Astrocyte of the cerebellum (primary cell): ENCODE data around the gene CDK2AP2.

Source experiments
- DNase-seq: peaks from one replicate; pipeline ENCODE4 v3.0.0-alpha.2; 2011; ENCODE audit warnings: low read depth
- H3K4me3 ChIP-seq: 2 replicates; pipeline ENCODE4 v1.5.1; 2011; ENCODE audit warnings: mild to moderate bottlenecking, low read depth, low read length, moderate library complexity
- in situ Hi-C: cut with HindIII; loops from 2 replicates; pipeline ENCODE4 v1.10.0; 2017; ENCODE audit warnings: low sequenced_read_pairs
- TF ChIP-seq, protein P1 (sequence below): IDR thresholded peaks from 2 replicates; pipeline ENCODE4 v1.5.1; 2012; ENCODE audit warnings: low read length, low read depth, moderate library complexity, mild to moderate bottlenecking; ENCODE audit errors: missing control alignments

Gene CDK2AP2

DNA sequence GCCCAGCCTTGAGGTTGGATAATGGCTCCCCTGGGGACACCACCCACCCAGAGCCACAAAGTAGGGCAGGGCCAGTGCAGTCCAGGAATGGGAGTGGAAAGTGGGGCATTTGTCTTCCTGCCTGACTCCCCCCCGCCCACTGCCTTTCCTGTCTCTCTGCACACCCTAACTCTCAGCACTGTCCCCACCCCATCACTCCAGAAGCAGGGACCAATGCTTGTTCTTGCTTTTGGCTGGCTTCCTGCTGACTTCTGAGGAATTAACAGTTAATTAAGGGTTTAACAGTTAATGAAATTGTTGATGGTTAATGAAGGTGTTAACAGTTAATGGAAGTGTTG is 7.5 kb downstream of the CDK2AP2 start:
- in situ Hi-C loops = no loop called here
- H3K4me3 ChIP-seq = no peak overlapping the region
- no peak for DNase-seq
- TF ChIP-seq, protein P1, sequence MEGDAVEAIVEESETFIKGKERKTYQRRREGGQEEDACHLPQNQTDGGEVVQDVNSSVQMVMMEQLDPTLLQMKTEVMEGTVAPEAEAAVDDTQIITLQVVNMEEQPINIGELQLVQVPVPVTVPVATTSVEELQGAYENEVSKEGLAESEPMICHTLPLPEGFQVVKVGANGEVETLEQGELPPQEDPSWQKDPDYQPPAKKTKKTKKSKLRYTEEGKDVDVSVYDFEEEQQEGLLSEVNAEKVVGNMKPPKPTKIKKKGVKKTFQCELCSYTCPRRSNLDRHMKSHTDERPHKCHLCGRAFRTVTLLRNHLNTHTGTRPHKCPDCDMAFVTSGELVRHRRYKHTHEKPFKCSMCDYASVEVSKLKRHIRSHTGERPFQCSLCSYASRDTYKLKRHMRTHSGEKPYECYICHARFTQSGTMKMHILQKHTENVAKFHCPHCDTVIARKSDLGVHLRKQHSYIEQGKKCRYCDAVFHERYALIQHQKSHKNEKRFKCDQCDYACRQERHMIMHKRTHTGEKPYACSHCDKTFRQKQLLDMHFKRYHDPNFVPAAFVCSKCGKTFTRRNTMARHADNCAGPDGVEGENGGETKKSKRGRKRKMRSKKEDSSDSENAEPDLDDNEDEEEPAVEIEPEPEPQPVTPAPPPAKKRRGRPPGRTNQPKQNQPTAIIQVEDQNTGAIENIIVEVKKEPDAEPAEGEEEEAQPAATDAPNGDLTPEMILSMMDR = no peak

DNA sequence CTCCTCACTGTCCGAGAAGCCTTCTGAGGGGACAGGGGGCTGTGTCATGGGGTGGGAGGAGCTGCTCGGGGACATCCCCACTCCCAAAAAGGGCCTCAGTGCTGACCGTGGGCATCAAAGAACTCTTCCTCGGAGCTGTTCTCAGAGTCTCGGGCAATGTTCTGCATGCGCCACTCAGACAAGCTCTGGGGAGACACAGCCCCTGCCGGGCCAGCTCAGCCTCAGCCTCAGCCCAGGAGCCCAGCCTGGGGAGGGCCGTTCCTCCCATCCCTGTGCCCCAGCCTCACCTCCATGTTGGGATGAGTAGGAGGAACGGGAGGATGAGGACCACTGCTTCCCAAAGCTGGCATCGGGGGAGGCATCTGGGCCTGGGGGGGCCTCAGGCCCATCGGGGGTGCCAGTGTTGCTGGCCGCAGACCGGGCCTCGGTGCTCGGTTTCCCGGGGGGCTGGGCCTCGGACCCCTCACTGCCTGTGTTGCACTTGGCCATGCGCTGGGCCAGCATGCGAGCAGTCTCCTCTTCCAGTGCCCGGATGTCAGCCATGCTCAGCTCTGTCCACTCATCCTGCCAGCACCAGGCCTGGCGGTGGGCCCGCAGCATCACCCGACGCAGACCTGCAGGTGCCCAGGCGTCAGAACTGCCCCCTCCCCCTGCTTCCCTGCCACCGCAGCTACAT is 8.0 kb downstream of the CDK2AP2 start:
- TF ChIP-seq, protein P1 = no peak
- in situ Hi-C loops = no loop called here
- no peak overlapping the region for H3K4me3 ChIP-seq
- no peak for DNase-seq

DNA sequence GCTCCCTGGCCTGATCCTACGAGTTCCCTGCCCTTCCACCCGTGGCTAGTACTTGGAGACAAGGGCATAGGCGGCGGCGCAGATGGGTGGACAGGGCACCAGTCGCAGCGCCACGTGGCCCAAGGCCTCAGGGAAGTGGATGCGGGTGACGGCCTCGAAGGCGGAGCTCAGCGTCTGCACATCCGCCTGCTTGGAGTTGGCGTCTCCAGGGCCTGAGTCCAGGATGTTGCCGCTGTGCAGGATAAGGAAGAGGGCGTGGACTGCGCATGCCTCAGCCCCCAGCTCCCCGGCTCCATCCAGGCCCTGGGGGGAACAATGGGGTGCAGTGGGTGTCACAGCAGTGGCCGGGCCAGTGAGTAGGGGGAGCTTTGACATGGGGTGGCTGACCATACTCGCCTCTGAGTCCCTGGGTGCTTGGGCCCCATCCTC is 9.4 kb downstream of the CDK2AP2 start:
- TF ChIP-seq, protein P1 = no peak
- in situ Hi-C loops = no loop called here
- no peak for DNase-seq
- no peak overlapping the region for H3K4me3 ChIP-seq

DNA sequence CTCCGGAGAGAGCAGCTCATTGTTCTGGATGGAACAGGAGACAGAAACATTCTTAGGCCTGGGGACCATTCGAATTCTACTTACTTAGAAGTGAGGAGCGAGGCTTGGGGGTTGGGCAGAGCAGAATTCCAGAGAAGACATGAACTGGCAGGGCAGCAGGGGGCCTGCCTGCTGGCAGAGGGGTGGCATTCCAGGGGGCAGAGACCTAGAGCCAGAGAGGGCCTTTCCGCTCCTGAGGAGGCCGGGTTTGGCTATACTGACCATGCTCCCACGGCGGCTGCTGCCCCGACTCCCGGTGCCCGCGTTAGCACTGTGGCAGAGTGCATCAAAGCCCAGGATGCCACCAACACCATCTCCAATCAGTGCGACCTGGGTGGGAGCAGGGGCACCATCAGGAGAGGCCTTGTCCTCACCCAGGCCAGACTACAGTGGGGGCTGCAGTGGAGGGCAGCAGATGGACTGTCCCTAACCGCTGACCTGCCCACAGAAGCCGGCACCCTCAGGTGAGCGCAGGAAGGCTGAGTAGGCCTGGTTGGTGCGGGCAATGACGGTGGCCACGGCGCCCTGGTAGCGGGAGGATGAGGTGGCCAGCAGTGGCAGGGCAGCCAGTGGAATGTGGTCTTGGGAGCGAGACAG is 10.2 kb downstream of the CDK2AP2 start:
- no peak for DNase-seq
- in situ Hi-C loops = no loop called here
- H3K4me3 ChIP-seq = no peak overlapping the region
- TF ChIP-seq, protein P1 = no peak

DNA sequence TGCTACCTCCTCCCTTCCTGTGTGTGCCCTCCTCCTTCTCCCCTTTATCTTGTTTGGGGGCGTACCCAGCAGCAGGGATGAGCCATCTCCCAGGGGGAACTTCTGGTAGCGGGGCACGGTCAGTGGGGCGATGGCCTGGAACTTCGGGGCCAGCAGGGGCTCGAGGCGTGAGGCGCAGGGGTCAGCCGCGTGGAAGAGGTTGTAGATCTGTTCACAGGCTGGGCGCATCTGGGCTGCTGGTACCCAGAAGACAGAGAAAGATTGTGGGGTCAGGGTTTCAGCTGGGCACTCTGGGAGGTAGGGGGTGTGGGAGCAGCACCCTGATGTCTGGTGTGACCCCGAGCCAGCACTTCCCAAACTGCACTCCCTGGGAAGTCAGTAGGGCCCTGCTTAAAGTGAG is 11.8 kb downstream of the CDK2AP2 start:
- DNase-seq = no peak
- no peak overlapping the region for H3K4me3 ChIP-seq
- TF ChIP-seq, protein P1 = no peak
- in situ Hi-C loops = no loop called here

DNA sequence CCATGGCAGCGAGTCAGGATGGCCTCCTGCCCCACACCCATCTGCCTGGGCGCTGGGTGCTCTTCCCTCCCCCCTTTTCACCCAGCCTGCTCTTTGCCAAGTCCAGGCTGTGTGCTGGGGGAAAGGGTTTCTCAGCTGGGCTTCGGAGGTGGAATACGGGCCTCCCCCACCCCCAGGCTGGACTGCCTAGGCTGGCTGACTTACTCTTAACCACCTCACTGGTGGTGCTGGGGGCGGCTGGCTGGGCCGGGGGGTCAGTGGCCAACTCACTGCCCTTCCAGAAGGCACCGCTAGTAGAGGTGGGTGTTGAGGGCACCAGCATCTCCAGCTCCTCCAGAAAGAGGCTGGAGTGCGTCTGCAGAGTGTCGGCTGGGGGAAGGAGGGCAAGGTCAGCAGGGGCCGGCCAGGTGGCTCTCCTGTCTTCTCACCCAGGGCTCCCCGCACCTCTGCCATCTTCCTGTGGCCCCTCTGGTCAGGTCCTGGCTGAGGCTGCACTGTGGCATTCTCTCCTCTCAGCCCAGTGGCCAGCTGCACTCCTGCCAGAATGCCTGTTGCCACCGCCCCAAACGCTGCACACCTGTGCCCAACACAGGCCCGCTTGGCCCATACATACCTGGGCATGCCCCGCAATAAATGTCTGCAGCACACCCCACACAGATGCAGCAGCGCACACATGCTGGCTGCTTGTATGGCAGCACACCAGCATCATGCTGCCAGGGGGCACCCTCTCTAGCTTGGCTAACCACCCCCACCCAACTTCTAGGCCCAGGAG is 12.5 kb downstream of the CDK2AP2 start:
- H3K4me3 ChIP-seq = no peak overlapping the region
- no peak for DNase-seq
- TF ChIP-seq, protein P1 = no peak
- in situ Hi-C loops = no loop called here
